HG03342 (cell line): ENCODE results near the gene PDE3B.
"Not testable (repeated sequence)": the region's sequence is repeated elsewhere in the genome, so short reads cannot be mapped to it uniquely, and the experiment has no call there.

Source experiments
- ATAC-seq: cut with Tn5 transposase; IDR thresholded peaks from one replicate; pipeline ENCODE4 v1.9.1; 2021; ENCODE audit warnings: mild to moderate bottlenecking, moderate library complexity; ENCODE audit not compliant: unreplicated experiment

PDE3B gene

DNA sequence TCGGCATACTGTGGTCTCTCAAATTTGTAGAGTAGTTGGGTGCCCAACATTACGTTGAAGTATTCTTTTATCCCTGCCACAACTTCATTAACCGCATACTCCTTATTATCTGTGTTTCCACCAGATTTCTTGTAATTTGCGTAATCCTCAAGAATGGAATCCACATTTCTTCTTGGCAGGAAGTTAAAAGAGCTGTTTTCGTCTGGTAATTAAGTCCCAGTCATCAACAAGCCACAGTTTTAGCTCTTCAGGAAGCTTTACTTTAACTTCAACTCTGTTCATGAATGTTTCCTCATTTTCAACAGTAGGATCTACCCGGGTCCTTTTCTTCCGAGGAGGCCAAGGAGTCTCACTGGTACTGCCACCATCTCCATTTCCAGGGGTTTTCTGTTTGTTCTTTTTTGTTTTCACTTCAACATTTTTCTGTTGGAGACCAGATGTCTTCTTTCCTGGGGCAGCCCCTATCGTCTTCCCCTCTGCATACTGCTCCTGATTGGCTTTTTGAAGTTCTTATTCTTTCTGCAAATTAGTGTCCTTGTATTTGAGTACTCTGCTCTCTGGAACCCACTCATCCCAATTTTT, 30.3 kb downstream of the PDE3B start:
- no peak for ATAC-seq

DNA sequence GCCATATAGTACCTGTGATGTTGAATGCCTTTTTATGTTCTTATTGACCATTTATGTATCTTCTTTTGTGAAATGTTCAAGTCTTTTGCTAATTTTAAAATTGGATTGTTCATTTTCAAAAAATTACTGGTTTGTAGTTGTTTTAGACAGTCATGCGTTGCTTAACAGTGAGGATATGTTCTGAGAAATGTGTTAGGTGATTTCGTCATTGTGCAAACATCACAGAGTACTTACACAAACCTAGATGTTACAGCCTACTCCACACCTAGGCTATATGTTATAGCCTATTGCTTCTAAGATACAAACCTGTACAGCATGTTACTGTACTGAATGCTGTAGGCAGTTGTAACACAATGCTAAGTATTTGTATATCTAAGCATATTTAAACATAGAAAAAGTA, 32.5 kb downstream of the PDE3B start:
- no peak for ATAC-seq

DNA sequence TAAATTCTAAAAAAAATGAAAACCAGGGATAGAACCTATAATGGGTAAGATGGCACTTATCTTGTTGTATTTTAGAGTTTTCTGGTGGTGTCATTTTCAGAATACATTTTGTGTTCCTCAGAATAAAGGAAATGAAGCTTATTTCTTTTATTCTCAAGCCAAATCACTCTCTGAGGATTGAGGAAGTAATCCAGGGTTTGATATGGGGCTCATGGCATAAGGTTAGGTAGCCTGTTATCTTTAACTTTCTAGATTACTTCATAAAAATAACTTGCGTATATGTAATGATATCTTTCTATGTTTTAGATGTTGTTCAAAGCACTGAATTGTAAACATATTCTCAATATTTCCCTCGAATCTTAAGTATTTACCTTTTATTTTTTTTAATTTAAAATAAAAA, 33.5 kb downstream of the PDE3B start:
- ATAC-seq, result no peak

DNA sequence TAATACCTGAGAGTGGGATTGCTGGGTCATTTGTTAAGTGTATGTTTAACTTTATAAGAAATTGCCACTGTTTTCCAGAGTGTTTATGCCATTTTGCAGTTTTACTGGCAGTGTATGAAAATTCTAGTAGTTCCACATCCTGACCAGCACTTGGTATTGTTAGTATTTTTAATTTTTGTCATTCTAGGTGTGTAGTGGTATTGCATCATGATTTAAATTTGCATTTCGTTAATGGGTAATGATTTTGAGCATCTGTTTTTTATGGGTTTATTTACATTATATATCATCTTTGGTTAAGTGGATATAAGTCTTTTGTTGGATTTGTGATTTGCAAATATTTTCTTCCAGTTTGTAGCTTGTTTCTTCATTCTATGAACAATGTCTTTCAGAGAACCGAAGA, 34.7 kb downstream of the PDE3B start:
- no peak for ATAC-seq

DNA sequence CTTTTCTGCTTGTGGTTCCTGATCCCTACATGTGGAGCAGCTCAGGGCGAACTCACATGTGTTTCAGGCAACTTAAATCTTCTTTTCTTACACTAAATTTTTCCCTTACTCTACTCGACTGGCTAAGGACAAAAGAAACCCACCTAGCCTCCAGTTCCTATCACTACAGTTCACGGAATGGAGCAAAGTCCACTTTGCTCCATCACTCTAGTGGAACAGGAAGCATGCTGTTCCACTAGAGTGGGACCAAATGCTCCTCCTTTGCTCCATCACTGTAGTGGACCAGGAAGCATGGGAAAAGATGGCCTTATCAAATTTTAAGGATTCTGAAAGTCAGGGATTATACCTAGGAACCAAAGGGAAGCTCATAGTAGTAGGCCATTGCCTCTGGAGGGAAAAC, 36.1 kb downstream of the PDE3B start:
- ATAC-seq, result no peak

DNA sequence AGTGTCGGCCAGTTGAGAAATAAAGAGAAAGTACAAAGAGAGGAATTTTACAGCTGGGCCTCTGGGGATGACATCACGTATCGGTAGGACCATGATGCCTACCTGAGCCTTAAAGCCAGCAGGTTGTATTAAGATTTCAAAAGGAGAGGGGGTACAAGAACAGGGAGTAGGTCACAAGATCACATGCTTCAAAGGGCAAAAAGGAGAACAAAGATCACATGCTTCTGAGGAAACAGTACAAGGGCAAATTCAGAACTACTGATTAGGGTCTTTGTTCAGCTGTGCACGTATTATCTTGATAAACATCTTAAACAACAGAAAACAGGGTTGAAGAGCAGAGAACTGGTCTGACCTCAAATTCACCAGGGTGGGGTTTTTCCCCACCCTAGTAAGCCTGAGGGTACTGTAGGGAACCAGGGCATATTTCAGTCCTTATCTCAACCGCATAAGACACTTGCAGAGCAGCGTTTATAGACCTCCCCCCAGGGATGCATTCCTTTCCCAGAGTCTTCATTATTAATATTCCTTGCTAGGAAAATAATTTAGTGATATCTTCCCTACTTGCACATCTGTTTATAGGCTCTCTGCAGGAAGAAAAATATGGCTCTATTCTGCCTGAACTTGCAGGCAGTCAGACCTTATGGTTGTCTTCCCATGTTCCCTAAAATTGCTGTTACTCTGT, 40.8 kb downstream of the PDE3B start:
- ATAC-seq, result not testable (repeated sequence)

DNA sequence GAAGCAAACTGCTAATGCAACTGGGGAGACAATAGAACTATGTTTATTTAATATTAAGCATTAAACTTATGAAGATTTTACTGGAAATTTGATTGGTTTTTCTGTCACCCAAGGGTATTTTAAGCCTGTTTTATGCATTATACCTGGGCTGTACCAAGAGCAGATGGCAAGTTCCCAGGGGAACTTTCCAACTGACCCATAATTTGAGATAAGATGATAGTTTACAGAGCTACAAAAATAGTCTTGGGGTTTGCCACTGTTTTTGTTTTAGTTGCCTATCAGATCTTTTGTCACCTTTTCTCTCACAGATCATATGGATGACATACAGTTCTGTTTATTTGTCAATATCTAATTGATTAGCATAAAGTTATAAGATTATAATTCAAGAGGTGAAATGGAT, 43.9 kb downstream of the PDE3B start:
- no peak for ATAC-seq

DNA sequence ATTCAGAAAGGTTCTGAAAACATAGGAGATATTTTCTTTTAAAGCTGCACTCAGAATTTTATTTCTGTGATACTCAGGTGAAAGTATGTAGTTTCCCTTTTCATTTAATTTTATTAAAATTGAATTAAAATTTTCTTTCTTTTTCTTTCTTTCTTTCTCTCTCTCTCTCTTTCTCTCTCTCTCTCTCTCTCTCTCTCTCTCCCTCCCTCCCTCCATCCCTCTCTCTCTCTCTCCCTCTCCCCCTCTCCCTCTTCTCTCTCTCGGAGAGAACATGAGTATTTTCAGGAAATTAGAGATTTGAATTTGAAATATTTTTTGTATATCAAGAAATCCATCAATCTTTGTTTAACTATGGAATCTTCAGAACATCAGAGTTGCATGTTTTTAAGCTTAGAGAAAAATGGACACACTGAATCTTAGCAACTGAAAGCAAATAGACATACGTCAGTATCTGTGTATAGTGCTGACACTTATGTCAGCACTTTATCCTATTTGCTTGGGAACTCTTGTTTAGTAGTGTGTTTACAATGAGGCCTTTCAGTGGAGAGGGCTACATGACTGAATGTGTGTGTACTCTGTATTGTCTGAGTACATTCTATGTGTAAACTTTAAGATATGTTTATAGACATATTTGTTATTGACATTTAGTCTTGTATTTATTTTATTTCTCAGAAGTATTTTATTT, 44.5 kb downstream of the PDE3B start:
- ATAC-seq, result no peak

DNA sequence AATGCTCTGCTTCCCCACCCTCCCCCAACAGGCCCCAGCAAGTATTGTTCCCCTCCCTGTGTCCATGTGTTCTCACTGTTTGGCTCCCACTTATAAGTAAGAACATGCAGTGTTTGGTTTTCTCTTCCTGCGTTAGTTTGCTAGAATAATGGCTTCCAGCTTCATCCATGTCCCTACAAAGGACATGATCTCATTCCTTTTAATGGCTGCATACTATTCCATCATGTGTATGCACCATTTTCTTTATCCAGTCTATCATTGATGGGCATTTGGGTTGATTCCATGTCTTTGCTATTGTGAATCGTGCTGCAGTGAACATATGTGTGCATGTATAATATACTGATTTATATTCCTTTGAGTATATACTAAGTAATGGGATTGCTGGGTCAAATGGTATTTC, 52.1 kb downstream of the PDE3B start:
- ATAC-seq, result not testable (repeated sequence)

DNA sequence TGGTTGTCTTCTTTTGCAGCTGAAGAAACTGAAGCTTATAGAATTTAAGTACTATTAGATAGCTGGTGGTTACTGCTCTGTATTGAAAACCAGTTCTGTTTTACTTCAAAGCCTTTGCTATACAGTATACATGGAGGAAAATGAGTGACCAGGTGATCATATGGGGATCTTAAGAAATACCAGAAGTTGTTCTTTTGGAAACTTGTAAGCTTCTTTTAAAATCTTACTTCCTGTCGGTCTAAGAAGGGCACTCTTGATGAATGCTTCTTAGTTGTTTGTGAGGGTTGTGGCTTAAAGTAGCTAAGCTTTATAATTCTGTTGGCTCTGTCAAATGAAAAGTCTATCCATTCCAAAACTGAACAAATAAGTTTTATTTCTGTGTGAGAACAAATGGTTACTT, 55.2 kb downstream of the PDE3B start:
- ATAC-seq, result no peak

DNA sequence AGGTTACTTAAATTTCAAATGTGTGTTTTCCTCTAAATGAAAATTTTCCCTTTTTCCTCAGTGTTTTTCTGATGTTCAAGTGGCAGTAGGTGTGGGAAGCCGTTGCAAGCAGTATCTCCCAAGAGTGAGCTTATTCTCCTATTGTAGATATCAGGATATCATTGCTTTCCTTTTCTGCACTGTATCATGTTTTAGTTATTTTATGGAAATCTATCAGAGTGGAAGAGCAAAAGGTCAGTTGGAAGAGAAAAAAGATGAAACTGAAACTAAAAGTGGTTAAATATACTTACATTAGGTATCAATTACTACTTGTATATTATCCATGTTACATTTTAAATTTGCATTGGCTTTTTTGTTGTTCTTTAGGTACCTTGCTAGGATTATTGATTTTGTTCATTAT, 57.0 kb downstream of the PDE3B start:
- no peak for ATAC-seq

DNA sequence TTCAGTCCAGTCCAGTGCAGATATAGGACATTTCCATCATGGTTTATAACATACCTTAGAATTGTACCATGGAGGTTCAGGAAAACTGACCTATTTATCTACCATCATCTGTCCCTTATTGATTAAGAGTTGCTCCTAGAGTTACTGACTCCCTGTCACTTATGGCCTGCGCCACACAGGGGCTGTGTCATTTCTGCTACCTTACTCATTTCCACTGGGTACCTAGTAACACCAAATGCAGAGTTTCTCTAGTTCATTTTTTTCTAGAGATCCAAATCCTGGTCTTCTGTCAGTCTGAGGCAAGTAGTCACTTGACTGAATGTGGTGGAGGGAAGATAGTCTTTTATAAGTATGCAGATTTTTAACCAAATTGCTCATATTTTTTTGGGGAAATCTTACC, 59.2 kb downstream of the PDE3B start:
- no peak for ATAC-seq

DNA sequence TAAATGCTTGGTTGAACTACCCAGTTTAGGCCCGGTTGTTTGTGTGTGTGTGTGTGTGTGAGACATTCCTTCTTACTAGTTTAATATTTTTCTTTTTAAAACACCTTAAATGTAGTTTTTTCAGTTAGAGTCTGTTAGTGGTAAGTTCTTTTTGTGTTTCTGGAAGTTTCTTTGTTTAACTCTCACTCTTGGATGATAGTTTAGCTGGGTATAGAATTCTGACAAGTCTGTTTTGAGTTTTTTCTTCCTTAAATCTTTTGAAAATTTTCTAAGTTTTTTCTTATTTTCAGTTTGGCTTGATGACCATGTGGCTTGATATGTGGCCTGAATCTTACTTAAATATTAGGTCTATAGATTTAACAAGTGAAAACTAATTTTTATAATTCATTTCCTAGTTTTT, 60.1 kb downstream of the PDE3B start:
- ATAC-seq, result no peak

DNA sequence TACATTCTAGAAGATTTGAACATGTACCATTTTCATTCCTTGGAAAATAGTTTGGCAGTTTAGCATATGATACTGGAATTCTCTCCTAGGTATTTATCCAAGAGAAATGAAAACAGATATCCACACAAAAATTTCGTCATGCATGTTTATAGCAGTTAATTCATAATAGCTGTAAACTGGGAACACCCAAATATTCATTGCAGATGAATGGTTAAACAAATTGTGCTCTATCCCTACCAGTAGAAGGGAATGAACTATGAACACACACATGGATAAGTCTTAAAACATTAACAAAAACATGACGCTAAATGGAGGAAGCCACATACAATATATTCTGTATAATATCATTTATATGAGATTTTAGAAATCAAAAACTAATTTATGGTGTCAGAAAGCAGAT, 61.5 kb downstream of the PDE3B start:
- no peak for ATAC-seq

DNA sequence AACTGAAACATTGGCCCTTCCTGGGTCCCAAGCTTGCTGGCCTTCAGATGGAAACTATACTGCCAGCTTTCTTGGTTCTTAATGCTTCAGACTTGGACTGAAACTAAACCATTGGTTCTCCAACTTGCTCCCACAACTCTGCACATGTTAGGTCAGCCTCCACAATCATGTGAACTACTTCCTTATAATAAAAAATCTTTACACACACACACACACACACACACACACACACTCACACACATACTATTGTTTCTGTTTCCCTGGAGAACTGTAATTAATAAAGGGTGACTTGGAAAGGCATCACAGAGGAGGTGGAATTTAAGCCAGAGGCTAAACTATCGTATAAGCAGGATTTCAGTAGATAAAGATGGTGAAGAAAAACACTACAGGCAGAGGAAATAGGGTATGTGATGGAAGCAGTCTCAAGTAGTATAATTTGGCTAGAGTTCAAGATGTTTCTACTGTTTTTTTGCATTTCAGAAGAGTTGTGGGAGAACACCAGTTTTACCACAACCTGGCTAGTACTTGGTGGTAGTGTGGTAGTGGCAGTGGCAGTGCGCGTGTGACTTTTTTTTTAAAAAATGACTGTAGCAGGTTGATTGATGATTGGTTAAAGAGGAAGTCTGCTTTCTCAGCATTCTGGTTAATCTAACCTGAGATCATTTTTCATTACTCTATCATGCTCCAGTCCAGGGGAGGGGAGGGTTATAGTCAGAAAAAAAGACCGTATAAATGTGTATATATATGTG, 70.1 kb downstream of the PDE3B start:
- ATAC-seq, result no peak

DNA sequence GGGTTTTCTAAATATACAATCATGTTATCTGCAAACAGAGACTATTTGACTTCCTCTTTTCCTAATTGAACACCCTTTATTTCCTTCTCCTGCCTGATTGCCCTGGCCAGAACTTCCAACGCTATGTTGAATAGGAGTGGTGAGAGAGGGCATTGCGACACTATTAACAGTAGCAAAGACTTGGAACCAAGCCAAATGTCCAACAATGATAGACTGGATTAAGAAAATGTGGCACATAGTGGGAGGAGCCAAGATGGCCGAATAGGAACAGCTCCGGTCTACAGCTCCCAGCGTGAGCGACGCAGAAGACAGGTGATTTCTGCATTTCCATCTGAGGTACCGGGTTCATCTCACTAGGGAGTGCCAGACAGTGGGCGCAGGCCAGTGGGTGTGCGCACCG, 72.1 kb downstream of the PDE3B start:
- ATAC-seq, result not testable (repeated sequence)

DNA sequence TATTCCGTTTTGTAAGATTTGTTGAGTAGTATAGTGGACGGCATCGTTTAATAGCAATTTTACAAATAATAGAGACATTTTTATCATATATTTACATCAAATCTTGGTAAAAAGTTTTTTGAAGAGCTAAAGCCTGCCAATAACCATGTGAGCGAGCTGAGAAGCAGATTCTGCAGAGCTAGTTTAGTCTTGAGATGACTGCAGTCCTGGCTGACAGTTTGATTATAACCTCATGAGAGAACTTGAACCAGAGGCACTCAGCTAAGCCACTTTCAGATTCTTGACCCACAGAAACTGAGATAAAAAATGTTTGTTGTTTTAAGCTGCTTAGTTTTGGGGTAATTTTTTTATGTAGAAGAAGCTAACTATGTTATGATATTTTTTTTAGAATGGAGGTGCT, 78.9 kb downstream of the PDE3B start:
- no peak for ATAC-seq

DNA sequence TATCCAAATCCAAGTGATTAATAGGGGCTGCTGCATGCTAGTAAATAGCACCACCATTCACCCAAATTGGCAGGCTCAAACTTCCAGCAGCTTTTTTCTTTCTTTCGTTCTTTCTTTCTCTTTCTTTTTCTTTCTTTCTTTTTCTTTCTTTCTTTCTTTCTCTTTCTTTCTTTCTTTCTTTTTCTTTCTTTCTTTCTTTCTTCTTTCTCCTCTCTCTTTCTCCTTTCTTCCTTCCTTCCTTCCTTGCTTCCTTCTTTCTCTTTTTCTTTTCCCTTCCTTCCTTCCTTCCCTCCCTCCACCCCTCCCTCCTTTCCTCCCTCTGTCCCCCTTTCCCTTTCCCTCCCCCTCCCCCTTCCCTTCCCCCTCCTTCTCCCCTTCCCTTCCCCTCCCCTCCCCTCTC, 81.5 kb downstream of the PDE3B start:
- ATAC-seq, result no peak

DNA sequence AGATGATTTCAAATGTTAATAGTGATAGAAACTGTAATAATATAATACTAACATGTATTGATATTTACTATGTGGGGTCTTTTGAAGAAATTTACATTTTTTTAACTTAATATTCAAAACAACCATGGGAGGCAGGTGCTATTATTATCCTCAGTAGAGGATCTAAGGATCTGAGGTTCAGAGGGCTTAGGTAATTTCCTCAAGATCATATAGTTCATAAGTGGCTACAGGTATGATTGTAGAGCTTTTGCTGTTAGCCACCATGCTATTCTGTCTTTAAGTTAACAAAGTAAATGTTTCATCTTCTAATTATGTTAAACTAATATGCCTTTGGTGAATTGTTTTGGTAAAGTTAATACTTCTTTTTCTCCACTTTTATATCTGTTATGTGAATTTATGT, 83.6 kb downstream of the PDE3B start:
- ATAC-seq, result no peak

DNA sequence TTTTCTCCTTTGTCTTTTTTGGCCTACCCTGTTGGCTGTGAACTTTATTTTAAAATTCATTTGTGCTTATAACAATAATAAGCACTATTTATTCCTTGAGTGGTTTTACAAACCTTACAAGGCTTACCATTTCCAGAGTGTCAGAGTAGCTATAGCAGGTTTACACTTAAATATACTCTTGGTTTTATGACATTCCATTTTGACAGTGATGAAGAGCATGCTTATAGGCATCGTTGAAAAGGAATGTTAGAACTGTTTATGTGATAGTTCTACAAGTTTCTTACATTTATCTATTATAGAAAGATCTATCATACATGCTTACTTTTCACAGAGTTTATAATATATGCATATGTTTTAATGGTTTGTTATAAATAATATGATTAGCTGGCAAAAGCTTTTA, 84.1 kb downstream of the PDE3B start:
- ATAC-seq, result no peak

DNA sequence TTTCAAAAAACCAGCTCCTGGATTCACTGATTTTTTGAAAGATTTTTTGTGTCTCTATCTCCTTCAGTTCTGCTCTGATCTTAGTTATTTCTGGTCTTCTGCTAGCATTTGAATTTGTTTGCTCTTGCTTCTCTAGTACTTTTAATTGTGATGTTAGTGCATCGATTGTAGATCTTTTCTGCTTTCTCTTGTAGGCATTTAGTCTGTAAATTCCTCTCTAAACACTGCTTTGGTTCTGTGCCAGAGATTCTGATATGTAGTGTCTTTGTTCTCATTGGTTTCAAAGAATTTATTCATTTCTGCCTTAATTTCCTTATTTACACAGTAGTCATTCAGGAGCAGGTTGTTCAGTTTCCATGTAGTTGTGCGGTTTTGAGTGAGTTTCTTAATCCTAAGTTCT, 96.9 kb downstream of the PDE3B start:
- not testable (repeated sequence) for ATAC-seq

DNA sequence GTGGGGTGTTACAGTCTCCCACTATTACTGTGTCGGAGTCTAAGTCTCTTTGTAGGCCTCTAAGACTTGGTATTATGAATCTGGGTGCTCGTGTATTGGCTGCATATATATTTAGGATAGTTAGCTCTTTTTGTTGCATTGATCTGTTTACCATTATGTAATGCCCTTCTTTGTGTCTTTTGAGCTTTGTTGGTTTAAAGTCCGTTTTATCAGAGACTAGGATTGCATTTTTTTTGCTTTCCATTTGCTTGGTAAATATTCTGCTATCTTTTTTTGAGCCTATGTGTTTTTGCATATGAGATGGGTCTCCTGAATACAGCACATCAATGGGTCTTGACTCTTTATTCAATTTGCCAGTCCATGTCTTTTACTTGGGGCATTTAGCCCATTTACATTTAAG, 97.6 kb downstream of the PDE3B start:
- no peak for ATAC-seq
